Activated CD8-positive, alpha-beta memory T cell treated with anti-CD3 and anti-CD28 coated beads, Interleukin-2, amount 50 U/mL, for 1 hour (primary cell): Measurements from ENCODE around the gene CPLX3.

Experiments
- DNase-seq: peaks from one replicate; pipeline ENCODE4 v3.0.0-alpha.2; 2020; ENCODE audit errors: extremely low read depth

CPLX3 gene

DNA sequence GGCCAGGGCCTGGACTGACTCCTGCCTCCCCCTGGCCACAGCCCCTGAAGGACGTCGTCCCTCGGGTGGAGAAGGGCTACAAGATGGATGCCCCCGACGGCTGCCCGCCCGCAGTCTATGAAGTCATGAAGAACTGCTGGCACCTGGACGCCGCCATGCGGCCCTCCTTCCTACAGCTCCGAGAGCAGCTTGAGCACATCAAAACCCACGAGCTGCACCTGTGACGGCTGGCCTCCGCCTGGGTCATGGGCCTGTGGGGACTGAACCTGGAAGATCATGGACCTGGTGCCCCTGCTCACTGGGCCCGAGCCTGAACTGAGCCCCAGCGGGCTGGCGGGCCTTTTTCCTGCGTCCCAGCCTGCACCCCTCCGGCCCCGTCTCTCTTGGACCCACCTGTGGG lies 24.1 kb upstream of the CPLX3 start:
- no peak for DNase-seq

DNA sequence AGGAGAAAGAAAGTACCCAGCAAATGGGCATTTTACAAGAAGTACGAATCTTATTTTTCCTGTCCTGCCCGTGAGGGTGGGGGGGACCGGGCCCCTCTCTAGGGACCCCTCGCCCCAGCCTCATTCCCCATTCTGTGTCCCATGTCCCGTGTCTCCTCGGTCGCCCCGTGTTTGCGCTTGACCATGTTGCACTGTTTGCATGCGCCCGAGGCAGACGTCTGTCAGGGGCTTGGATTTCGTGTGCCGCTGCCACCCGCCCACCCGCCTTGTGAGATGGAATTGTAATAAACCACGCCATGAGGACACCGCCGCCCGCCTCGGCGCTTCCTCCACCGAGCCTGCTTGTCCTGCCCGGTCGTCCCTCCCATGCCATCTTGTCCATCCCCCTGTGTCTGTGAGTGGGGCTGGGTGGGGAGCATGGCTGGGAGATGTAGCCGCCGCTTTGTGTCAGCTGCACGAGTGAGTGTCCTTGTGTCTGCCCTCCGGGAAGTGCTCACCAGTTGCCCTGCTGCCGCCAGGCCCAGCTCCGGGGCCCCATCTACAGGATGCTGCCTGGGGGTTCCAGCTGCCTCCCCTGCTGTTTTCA lies 23.5 kb upstream of the CPLX3 start:
- no peak for DNase-seq

DNA sequence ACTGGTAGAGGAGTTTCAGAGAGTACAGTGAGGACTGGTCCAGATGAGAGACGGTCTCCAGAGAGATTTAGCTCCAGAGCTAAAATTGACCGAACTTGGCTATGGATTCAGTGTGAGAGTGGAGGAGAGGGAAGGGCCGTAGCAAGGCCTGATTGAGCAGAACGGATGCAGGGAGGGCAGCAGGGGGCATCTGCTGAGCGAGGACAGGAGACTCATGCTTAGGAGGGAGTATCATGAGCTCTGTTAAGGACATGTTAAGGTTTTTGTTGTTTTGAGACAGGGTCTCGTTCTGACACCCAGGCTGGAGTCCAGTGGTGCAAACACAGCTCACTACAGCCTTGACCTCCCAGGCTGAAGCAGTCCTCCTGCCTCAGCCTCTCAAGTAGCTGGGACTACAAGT lies 21.5 kb upstream of the CPLX3 start:
- no peak for DNase-seq

DNA sequence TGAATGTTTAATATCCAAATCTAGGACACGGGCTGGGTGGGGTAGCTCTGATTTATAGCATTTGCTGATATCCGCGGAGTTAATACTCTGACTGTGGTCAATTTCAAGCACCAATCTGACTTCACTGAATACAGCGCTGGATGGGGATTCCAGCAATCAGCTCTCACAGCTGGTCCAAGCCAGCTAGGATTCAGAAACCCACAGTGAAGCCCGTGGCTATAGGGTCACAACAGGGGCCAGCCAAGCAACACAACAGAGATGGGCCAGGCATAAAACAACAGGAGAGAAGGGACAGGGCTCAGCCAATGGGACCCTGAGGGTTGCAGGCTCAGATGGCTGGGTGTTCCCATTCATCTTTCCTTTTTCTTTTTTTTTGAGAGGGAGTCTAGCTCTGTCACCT lies 19.1 kb upstream of the CPLX3 start:
- DNase-seq: no peak

DNA sequence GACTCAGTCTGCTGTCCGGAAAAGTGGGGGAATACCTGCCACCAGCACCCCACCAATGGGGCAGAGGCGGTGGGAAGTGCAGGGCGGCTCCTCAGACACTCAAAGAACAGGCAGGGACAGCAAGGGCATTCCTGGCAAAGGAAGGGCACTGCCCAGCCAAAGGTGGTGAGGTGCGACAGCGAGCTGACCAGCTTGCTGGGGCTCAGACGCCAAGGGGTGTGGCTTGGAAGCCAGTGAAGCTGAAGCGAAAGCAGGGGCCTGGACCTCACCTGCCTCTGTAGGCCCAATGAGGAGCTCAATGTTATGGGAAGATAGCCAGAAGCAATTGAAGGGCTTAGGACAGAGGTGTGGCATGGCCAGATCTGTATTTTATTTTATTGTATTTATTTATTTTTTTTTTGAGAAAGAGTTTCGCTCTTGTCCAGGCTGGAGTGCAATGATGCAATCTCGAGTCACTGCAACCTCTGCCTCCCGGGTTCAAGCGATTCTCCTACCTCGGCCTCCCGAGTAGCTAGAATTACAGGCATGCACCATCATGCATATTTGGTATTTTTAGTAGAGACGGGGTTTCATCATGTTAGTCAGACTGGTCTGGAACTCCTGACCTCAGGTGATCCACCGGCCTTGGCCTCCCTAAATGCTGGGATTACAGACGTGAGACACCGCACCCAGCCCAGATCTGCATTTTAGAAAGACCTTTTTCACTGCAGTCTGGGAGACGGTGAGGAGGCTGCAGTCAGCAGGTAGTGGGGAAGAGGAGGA lies 18.2 kb upstream of the CPLX3 start:
- DNase-seq: no peak

DNA sequence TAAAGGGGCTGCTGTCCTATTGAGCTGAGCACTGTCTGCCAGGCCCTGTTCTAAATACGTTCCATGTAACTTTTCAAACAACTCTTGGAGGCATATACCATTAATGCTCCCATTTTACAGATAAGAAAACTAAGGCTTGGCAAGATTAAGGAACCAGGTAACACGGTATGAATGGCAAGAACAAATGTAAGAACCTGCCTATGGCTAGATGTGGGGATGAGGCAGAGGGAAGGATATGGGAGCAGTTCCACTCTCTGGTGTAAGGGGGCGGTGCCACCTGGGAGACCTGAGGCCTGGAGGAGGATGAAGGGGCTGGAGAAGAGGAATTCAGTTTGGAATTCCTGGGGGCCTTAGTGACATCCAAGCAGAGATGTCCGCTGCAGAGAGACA lies 17.6 kb upstream of the CPLX3 start:
- no peak for DNase-seq

DNA sequence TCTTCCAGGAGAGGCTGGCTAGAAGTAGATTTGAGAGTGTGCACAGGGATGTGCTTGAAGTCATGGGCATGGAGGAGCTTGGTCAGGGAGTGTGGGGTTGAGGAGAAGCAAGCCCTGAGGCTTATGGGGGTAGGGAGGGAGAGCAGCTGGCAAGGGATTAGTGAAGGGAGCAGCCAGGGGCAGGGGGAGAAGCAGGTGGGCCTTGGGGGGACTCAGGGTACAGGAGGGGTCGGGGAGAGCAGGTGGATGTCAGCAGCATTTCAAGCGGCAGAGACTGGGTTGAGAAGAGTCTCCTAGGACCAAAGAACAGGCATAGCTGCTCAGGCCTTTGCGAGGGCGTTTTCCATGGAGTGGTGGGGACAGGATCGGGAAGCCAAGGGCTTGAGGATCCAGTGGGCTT lies 17.2 kb upstream of the CPLX3 start:
- no peak for DNase-seq

DNA sequence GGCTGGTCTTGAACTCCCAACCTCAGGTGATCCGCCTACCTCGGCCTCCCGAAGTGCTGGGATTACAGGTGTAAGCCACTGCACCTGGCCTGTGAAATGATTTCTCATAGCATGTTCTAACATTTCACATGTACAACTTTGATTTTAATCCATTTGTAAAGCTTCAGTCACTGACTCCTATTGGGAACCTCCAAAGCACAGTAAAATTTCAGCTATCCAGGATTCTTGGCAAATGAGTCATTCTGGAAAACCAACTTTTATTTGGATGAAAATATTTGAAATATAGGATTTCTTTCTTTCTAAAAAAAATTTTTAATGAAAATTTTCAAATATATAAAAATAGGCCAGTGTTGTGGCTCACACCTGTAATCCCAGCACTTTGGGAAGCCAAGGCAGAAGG lies 16.5 kb upstream of the CPLX3 start:
- no peak for DNase-seq

DNA sequence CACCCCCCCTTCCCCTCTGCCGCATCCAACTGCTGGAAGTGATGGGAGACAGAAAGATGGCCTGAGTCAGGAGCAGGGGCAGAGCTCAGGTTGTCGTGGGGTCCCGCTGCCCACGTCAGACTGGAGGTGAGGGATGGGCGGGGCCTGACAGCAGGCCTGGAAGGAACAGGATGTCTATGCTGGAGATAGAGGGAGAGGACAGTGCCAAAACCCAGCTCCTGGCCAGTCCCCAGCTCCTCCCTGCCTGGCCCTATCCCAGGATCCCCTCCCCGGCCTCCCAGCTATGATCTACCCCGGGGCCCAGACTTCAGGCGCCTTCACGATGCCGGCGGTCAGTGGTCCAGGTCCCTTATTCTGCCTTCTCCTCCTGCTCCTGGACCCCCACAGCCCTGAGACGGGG lies 13.9 kb upstream of the CPLX3 start, which contains the start of gene LMAN1L:
TSS of gene LMAN1L (plus strand) at position 303 of the 400 bp plus-strand sequence. CDS start at position 323, 20 bp downstream.
- no peak for DNase-seq

DNA sequence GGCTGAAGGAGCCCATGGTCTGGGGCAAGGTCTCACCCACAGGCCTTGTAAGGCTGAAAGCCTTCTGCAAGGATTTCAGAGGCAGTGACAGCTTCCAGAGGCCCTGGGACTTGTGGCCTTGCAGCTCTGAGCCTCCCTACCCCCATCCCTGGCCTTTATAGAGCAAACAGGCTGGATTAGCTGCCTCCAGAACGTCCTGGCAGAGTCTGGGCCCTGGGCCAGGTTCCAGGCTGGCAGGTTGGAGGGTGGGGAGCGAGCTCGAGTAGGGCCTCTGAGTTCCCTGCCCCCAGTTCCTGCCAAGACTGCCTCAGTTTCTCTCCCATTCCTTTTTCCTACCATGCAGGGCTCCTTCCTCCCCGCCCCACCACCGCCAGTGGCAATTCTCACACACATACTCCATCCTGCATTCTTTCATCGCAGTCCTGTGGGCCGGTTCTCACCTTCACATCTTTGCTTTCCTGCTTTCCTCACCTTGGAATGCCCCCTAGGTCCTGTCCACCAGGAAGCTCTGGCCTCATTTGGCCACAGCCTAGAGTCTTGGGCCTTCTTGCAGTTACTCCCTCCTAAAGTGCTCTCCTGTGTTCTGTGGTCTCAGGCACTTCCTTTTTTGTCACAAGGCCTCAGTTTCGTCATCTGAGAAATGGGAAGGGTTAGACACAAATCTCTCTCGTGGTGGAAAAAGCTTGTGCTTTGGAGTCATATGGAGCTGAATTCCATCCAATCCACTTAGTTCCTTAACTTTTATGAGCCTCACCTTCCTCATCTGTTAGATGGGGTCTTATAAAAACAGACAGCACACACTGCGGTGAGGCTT lies 11.1 kb upstream of the CPLX3 start:
- no peak for DNase-seq

DNA sequence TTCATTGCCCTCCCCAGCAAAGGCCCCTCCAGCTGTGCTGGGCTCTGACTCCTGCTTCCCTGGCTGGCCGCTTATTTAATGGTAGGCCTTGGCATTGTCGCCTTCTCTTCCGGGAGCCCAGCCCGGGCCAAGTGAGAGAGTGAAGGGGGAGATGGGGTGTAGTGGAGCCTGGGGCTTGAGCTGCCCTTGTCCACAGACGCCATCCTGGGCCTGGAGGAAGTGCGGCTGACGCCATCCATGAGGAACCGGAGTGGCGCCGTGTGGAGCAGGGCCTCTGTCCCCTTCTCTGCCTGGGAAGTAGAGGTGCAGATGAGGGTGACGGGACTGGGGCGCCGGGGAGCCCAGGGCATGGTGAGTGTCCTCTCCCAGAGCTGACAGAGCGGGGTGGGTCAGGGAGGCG lies 10.5 kb upstream of the CPLX3 start:
- DNase-seq: no peak

DNA sequence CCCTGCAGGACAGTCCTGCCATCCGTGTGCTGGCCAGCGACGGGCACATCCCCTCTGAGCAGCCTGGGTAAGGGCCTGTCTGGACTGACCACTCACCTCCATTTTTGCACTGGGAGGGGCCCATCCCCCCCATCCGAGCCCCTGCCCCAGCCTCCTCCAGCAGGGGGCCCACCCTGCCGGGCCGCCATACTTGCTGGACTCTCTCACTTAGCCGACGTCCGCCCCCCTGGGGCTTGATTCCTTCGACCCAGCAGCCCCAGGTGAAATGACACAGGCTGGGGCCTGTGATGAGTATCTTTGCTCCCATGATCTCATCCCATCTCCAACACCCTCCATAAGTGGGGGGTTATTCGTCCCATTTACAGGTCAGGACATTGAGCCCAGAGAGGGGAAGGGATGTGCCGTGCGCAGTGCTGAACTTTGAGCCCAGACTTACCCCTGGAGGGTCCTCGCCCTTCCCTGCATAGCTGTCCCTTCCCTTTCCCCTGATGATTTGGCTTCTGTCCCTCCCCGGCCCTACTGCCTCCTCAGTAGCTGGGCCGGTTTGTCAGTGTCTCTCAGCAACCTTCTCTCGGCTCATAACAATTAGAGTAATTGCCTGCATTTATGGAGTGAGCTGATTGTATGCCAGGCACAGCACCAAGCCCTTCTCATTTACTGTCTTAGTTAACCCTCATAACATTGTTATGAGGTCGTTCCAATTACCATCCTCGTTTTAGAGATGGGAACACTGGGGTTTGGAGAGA lies 9.6 kb upstream of the CPLX3 start:
- DNase-seq: no peak

DNA sequence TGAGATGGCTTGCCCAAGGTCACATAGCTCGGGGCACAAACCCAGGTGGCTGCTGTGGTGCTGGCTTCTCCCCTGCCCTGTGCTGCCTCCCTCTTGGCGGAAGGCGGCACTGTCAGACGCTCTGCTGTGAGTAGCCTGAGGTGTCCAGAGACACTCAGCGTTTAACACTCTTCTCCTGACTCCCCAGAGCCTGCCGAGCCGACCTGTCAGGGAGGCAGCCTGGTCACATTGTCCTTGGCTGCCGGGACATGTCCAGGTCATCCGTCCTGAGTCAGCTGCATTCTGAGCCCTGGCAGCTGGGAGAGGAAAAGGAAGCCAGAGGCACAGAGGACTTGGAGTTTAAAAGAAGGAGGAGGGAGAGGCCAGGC lies 9.1 kb upstream of the CPLX3 start:
- no peak for DNase-seq

DNA sequence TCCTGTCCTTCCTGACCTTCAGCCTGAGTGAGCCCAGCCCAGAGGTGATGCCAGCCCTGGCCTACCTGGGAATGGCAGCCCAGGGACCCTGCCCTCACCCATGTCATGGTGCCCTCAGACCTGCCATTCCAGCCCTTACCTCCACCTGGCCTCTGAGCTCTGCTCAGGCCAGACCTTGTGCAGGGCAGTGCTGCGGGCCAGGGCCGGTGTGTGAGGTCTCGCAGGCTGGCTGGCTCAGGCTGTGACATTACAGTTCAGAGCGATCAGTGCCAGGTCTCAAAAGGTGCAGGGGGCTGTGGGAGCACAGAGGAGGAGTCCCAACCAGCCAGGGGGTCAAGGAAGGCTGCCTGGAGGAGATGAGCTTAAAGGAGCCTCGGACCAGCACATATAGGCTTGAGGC lies 6.4 kb upstream of the CPLX3 start:
- DNase-seq: no peak

DNA sequence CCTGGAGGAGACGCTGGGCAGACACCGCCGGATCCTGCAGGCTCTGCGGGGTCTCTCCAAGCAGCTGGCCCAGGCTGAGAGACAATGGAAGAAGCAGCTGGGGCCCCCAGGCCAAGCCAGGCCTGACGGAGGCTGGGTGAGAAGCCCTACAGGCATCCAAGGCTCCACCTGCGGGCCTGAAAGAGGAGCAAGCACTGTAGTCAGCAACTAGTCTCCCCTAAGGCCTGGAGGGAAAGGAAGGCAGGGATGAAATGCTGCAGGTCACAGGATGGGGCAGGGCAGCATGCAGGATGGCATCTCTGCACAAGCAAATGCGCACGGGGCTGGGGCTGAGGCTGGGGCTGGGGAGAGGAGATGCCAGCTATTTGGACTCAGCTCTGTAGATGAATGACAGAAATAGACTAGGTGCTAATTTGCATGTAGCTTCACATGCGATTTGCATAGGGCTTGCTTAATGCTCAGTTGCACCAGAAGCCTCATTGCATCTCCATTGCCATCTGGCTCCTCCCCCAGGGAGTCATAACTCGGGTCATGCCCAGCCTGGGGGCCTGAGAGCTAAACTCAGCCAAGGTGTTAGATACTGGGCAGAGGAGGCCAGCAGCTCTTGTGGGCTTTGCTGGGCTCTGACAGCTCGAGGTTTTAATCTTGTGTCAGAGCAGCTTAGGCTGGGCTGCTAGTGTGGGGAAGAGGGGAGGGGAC lies 5.2 kb upstream of the CPLX3 start:
- DNase-seq: no peak

DNA sequence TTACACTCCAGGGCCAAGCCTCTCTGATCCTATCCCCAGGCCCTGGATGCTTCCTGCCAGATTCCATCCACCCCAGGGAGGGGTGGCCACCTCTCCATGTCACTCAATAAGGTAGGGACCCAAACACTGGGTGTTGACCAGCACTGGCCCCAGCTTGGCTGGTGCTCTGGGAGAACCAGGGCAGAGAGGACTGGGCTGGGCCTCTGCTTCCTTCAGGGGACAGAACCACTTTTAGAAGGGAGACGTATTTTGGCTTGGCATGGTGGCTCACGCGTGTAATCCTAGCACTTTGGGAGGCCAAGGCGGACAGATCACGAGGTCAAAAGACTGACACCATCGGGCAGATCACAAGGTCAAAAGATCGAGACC lies 4.7 kb upstream of the CPLX3 start:
- DNase-seq: no peak

DNA sequence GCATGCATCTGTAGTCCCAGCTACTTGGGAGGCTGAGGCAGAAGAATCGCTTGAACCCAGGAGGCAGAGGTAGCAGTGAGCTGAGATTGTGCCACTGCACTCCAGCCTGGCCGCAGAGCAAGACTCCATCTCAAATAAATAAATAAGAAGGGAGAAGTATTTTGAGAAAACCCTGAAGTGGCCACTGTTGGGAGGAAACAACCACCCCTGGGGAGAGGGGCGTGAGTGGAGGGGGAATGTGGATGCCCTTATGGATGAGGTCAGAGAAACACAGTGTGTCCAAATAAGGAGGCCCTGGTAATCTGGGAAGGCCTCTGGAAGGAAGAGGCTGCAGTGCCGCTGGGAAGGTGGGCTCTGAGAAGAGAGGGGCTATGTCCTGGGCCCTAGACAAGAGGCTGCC lies 4.2 kb upstream of the CPLX3 start:
- DNase-seq: no peak

DNA sequence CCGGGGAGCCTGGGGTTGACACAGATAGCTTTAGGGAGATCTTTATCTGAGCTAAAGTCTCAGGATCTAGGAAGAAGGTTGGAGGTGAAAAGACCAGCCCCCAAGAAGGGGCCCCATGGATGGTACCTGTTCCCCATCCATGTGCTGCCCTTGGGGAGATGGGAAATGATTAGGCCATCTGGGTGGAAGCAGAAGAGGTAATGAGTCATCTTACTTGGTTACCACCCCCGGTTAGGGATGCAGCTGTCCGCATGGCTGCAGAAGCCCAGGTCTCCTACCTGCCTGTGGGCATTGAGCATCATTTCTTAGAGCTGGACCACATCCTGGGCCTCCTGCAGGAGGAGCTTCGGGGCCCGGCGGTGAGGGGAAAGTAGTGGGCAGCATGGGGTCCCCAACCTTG lies 3.1 kb upstream of the CPLX3 start:
- DNase-seq: no peak

DNA sequence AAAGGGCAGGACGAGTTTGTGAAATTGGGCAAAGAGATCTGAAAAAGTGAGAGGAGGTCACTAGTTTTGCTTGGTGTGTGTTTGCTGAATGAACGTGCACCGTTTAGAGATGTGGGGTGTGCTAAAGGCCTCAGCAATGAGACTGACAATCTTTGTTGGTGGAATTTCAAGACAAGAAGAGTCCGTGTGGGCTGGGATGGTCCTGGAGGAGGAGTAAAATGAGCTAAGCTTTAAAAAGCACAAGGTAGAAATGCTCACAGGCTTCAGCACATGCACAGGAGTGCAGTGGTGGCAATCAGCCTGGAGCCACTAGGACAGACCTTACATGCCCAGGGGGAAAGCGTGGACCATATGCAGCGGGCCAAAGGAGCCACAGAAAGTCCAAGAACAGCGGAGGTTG lies 1.5 kb upstream of the CPLX3 start:
- DNase-seq: no peak

DNA sequence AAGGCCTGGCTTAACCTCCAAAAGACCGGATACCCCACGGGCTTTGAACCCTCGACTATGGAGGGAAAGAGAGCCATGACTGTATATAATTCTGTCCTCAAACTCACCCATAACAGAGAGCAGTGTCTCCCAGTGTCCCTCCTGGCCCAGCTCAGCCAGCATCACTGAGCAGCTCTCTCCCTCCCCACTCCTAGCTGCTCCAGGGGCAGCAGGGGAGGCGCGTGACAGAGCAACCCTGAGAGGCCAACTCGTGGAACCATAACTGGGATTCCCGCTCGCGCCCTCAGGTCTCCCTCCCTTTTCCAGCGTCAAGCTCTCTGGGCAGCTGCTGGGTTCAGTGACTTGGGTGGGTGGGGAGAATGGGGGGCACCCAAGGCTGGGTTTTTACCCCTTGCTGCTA lies 561 bp upstream of the CPLX3 start:
- DNase-seq: no peak

DNA sequence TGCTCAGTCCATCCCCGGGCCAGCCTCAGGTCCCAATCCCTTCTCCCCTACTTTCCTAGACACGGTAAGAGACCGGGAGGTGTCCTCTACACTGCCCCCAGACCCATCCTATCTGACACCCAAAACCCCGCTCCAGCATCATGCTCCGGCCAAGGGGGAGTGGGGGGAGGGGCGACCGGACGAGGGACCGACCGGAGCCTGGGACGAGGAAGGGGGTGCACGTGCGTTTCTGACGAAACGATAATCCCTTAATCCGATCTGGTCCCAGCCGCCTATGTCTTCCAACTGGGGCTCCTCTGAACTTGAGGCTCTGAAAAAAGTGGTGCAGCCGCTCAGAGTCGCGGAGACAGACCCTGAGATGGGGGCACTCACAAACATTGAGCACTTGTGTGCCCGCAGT lies 494 bp downstream of the CPLX3 start:
- DNase-seq: no peak

DNA sequence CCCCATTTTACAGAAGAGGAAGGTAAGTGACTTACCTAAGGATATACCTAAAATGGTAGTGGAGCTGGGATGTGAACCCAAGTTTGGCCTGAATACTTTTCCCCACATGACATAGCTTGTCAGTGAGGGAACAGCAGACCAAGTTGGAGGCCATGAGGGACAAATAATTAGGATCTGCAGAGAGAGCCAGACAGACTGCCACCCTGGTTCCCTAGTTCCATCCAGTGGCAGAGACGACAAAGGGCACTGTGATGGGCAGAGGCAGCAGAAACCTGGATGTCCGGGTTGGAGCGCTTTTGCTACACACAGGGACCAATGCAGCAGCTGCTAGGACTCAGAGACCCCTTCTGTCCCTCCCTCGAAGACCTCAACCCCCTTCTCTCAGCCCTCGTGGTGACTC lies 1.2 kb downstream of the CPLX3 start:
- DNase-seq: no peak
